Left lung (tissue), 10 donors: ENCODE measurements around the gene MRPL45. TPM values are rescaled to one million over a fixed set of nuclear protein-coding genes. Genes with fewer than 3 reads are reported as not detected.

Experiments
- ATAC-seq: fragments of 200-7000 bp; cut with Tn5 transposase; one replicate; pipeline ENCODE4 v1.9.1; 2020; ENCODE audit warnings: moderate library complexity
- DNase-seq, 4 donors: peaks; one replicate each; pipeline ENCODE4 v3.0.0-alpha.2; 2013 to 2020
- H3K27ac ChIP-seq, 2 donors: fragments of 200-600 bp; sonication (generic) in 1 of 2; one replicate each; pipeline versions ENCODE4 v1.5.0 to v1.8.0; 2020 to 2021
- H3K27me3 ChIP-seq, 2 donors: fragments of 200-600 bp; sonication (generic) in 1 of 2; one replicate each; pipeline versions ENCODE4 v1.5.0 to v1.8.0; 2020 to 2021
- H3K36me3 ChIP-seq, 2 donors: fragments of 200-600 bp; sonication (generic) in 1 of 2; one replicate each; pipeline versions ENCODE4 v1.5.0 to v1.8.0; 2020 to 2021
- H3K4me1 ChIP-seq, 2 donors: fragments of 200-600 bp; one replicate each; pipeline ENCODE4 v1.8.0; 2021
- H3K4me3 ChIP-seq, 2 donors: fragments of 200-600 bp; sonication (generic) in 1 of 2; one replicate each; pipeline versions ENCODE4 v1.5.0 to v1.8.0; 2020 to 2021; ENCODE audit warnings: mild to moderate bottlenecking in 1 of 2
- H3K9me3 ChIP-seq, 2 donors: fragments of 200-600 bp; sonication (generic) in 1 of 2; one replicate each; pipeline versions ENCODE4 v1.5.0 to v1.8.0; 2020 to 2021
- intact Hi-C, 2 donors: fragments of 100-400 bp; cut with DNase I; formaldehyde crosslinking; loops; one replicate each; pipeline versions ENCODE4 v1.11.2 to v1.14.2; 2022
- polyA plus RNA-seq, 6 donors: library from polyadenylated mRNA; unstranded; fragments of 120-200 nt; gene quantifications; one replicate each; pipeline ENCODE4 v1.2.1, GENCODE V29; 2013; ENCODE audit not compliant: insufficient read length in 6 of 6
- total RNA-seq, 2 donors: library from RNA; stranded (reverse); fragmentation: NEBNext Ultra II Directional; extraction: Animal tissue kit (Norgen Biotek cat#: 25700); gene quantifications; one replicate each; pipeline ENCODE4 v1.2.1, GENCODE V29; 2021
- TF ChIP-seq, protein P1 (sequence below), 2 donors: fragments of 200-600 bp; sonication (generic) in 1 of 2; IDR thresholded peaks; one replicate each; pipeline versions ENCODE4 v1.5.0 to v1.8.0; 2021; ENCODE audit warnings: antibody characterized with exemption in 2 of 2
- donor health status: DM: no; HTN: yes; CAD: no.
- donor health status: DM: no; HTN: no; CAD: no.

Gene MRPL45
- total and polyA plus RNA-seq, 8 donors, result 24.4 to 63.3 (median 56.0) TPM

DNA sequence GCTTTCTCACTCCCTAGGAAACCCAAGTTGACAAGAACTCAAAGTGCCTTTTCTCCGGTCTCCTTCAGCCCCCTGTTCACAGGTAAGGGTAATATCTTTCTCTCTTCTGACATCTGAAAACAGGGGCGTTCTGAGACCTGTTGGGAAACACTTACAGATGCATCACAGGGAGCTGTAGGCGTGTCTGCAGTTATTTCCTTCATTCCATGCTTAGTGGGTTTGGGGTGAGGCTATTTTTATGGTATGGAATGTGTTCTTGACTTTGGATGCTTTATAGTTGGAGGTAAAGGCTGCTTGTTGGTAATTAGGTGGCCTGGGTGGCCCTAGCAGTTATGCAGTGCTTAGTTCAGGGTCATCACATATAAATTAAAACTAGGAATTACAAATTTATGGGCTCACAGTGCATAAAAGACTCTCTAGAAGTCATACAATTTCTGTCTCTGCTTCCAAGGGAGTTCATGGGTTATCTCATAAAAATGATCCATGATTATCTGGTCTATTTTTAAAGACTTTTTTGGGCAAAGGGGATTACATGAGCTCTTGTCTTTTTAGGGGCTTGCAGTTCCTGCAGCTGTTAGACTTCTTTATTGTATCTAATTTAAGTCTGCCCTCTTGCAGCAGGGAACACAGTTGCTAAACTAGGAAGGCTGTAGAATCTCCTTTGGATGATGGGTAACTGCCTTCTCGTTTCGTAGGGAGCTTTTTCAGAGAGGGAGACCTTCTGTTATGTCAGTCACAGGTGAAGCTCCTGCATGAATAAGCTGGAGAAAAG is 64.9 kb downstream of the MRPL45 start:
- no peak overlapping the region for H3K4me3 ChIP-seq
- H3K9me3 ChIP-seq, result no peaks in the 10 kb centered on the region
- ATAC-seq (peak; percentile 35), DNase-seq (no peak)
- no peak overlapping the region for H3K27ac ChIP-seq
- H3K4me1 ChIP-seq, result peaks cover 13 to 16% of the 10 kb centered on the region in 2 donors
- H3K36me3 ChIP-seq, result peaks cover 0 to 42% of the 10 kb centered on the region in 2 donors
- intact Hi-C loops, result no loop called here
- H3K27me3 ChIP-seq, result no peaks in the 10 kb centered on the region
- TF ChIP-seq, protein P1, sequence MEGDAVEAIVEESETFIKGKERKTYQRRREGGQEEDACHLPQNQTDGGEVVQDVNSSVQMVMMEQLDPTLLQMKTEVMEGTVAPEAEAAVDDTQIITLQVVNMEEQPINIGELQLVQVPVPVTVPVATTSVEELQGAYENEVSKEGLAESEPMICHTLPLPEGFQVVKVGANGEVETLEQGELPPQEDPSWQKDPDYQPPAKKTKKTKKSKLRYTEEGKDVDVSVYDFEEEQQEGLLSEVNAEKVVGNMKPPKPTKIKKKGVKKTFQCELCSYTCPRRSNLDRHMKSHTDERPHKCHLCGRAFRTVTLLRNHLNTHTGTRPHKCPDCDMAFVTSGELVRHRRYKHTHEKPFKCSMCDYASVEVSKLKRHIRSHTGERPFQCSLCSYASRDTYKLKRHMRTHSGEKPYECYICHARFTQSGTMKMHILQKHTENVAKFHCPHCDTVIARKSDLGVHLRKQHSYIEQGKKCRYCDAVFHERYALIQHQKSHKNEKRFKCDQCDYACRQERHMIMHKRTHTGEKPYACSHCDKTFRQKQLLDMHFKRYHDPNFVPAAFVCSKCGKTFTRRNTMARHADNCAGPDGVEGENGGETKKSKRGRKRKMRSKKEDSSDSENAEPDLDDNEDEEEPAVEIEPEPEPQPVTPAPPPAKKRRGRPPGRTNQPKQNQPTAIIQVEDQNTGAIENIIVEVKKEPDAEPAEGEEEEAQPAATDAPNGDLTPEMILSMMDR (IDR thresholded peaks at IDR 0.05), result no peak

DNA sequence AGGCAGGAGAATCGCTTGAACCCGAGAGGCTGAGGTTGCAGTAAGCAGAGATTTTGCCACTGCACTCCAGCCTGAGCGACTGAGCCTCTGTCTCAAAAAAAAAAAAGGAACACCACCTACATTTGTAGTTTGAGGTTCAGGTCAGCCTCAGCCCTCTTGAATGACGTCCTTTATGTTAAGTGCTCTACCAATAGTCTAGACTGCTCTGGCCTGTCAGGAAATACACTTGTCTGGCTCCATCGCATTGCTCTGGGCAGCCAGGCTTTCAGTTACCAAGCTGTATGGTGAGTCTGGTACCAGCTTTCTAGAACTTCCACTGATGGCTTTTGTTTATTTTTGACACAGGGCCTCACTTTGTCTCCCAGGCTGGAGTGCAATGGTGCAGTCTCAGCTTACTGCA is 66.0 kb downstream of the MRPL45 start:
- TF ChIP-seq, protein P1 (IDR thresholded peaks at IDR 0.05), result no peak
- intact Hi-C loops, result no loop called here
- Histone ChIP-seq H3K9me3 (no peaks in the 10 kb centered on the region), H3K4me3 (no peak overlapping the region), H3K27me3 (no peaks in the 10 kb centered on the region), H3K36me3 (peaks cover 0 to 53% of the 10 kb centered on the region in 2 donors), H3K4me1 (peaks cover 10 to 13% of the 10 kb centered on the region in 2 donors), H3K27ac (no peak overlapping the region)
- ATAC-seq, result peak; percentile 83
- DNase-seq, result no peak

DNA sequence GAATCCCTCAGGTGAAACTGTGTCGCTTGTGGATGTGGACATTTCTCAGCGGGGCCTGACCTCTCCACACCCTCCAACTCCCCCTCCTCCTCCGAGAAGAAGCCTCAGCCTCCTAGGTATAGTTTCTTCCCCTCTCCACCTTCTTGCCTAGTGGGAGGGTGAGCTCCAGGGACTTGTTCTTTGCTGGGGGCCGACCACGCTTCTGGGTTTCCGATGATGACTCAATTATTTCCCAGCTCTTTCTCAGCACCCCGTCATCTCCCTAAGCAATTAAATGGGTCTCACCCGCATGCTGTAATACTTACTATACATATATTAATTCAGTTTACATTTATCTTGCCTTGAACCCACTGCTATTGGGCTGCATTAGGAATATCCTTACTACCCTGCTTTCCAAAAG is 67.8 kb downstream of the MRPL45 start:
- Histone ChIP-seq H3K4me3 (no peak overlapping the region), H3K36me3 (peaks cover 0 to 69% of the 10 kb centered on the region in 2 donors), H3K9me3 (no peaks in the 10 kb centered on the region), H3K27me3 (no peaks in the 10 kb centered on the region), H3K4me1 (peaks cover 0 to 5% of the 10 kb centered on the region in 2 donors), H3K27ac (no peak overlapping the region)
- DNase-seq (no peak), ATAC-seq (no peak)
- intact Hi-C loops, result no loop called here
- TF ChIP-seq, protein P1 (IDR thresholded peaks at IDR 0.05), result no peak

DNA sequence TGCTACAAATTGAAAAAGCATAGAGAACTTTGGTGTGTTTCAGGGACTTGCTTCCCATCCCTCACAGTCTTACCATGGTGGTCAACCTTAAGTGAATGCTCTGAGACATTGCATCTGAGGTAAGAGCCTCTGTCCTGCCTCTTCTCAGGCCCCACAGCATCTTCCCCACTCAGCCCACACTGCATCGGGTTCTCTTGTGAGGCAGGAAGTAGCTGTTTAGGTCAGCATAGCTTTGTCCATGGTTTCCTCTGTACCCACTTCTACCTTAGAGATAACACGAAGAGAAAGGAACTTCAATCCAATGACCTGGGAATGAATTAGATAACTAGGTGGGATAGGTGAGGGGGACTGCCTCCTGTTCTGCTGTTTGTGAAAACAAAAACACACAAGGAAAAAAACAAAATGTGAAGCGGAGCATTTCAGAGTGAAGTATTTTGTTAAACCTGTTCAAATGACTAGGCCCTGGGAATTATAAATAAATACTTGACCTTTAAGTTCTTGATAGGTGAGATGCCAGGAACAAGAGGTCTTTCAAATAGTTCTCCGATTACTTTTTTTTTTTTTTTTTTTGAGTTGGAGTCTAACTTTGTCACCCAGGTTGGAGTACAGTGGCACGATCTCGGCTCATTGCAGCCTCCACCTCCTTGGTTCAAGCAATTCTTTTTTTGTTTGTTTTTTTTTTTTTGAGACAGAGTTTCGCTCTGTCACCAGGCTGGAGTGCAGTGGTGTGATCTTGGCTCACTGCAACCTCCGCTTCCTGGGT is 72.3 kb downstream of the MRPL45 start:
- ATAC-seq, result peak; percentile 81
- no peaks in the 10 kb centered on the region for H3K9me3 ChIP-seq
- H3K27me3 ChIP-seq, result no peaks in the 10 kb centered on the region
- DNase-seq, result no peak
- intact Hi-C loops, result no loop called here
- TF ChIP-seq, protein P1 (IDR thresholded peaks at IDR 0.05), result no peak
- H3K36me3 ChIP-seq, result peaks cover 0 to 90% of the 10 kb centered on the region in 2 donors
- no peak overlapping the region for H3K4me3 ChIP-seq
- H3K4me1 ChIP-seq, result no peaks in the 10 kb centered on the region
- peak overlapping the region in 1 of 2 donors; percentile 48 for H3K27ac ChIP-seq

Other genes with a start within 250 kb of the MRPL45 start
- not detected for gene TBC1D3C, start 228.5 kb upstream of the MRPL45 start, total RNA-seq
- under 1 TPM in 2 of 6 donors, not detected in 4; 0.21 to 0.39 TPM for gene TBC1D3C, start 228.5 kb upstream of the MRPL45 start, polyA plus RNA-seq
- gene TBC1D3E, start 169.2 kb upstream of the MRPL45 start, total RNA-seq, result not detected
- gene TBC1D3E, start 169.2 kb upstream of the MRPL45 start, polyA plus RNA-seq, result under 1 TPM in 2 of 6 donors, not detected in 4; 0.20 to 0.21 TPM
- not detected for gene TBC1D3, start 104.6 kb upstream of the MRPL45 start, total RNA-seq
- not detected for gene TBC1D3, start 104.6 kb upstream of the MRPL45 start, polyA plus RNA-seq
- gene GPR179, start 46.8 kb downstream of the MRPL45 start, total RNA-seq, result under 1 TPM in 1 of 2 donors, not detected in 1; 0.50 TPM
- gene GPR179, start 46.8 kb downstream of the MRPL45 start, polyA plus RNA-seq, result under 1 TPM; 0.24 to 0.50 (median 0.32) TPM
- gene SOCS7, start 54.7 kb downstream of the MRPL45 start, total RNA-seq, result 10 to 100 TPM; 19.4 to 22.4 TPM
- gene SOCS7, start 54.7 kb downstream of the MRPL45 start, polyA plus RNA-seq, result 10 to 100 TPM; 14.1 to 22.6 (median 18.7) TPM
- 10 to 100 TPM; 49.1 to 51.0 TPM for gene ARHGAP23, start 131.3 kb downstream of the MRPL45 start, total RNA-seq
- 10 to 100 TPM; 27.7 to 49.0 (median 36.1) TPM for gene ARHGAP23, start 131.3 kb downstream of the MRPL45 start, polyA plus RNA-seq